ENCODE measurements around the gene IL24.

The IL24 gene

GRCh38 chr1:206863266-206863665, 34.0 kb upstream of the IL24 start:
- Histone ChIP-seq H3K27ac (no peak overlapping the region), H3K4me1 (ENCODE audit: control insufficient read depth in 1 of 2, insufficient read depth in 1 of 2, low read depth in 1 of 2, low read length in 1 of 2) (peaks cover 0 to 3% of the 10 kb centered on the region in 2 experiments), H3K9me3 (no peaks in the 10 kb centered on the region), H3K27me3 (peaks cover 57% of the 10 kb centered on the region), H3K4me3 (ENCODE audit: low read depth in 1 of 2, low read length in 1 of 2) (no peak overlapping the region), H3K36me3 (no peaks in the 10 kb centered on the region)
- TF ChIP-seq, protein P1, sequence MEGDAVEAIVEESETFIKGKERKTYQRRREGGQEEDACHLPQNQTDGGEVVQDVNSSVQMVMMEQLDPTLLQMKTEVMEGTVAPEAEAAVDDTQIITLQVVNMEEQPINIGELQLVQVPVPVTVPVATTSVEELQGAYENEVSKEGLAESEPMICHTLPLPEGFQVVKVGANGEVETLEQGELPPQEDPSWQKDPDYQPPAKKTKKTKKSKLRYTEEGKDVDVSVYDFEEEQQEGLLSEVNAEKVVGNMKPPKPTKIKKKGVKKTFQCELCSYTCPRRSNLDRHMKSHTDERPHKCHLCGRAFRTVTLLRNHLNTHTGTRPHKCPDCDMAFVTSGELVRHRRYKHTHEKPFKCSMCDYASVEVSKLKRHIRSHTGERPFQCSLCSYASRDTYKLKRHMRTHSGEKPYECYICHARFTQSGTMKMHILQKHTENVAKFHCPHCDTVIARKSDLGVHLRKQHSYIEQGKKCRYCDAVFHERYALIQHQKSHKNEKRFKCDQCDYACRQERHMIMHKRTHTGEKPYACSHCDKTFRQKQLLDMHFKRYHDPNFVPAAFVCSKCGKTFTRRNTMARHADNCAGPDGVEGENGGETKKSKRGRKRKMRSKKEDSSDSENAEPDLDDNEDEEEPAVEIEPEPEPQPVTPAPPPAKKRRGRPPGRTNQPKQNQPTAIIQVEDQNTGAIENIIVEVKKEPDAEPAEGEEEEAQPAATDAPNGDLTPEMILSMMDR (IDR thresholded peaks at IDR 0.05) = no peak

DNA sequence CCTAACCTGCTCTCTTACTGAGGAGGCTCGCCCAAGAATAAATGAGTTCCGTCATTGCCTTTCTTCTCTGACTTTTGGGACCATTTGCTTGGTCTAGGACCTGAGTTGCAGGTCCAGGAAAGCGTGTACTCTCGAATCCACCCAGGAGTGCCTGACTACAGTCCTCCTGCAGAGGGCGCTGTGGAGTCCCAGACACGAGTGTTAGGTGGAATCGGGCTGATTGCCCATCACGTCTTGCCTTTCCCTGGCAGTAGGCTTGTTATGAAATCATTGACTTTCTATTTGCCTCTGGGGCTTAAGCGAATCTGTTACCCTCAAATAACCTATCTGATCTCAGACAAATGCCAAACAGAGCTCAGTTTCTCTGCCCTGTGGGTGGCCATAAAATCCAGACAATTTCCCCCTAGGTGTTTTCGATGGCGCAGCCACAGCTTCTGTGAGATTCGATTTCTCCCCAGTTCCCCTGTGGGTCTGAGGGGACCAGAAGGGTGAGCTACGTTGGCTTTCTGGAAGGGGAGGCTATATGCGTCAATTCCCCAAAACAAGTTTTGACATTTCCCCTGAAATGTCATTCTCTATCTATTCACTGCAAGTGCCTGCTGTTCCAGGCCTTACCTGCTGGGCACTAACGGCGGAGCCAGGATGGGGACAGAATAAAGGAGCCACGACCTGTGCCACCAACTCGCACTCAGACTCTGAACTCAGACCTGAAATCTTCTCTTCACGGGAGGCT, 32.1 kb upstream of the IL24 start, which contains the start of gene IL20:
IL20 (plus strand) TSS at position 685 of the 733 bp plus-strand sequence. CDS start 230 bp downstream, outside the sequence.
- TF ChIP-seq, protein P1 (IDR thresholded peaks at IDR 0.05) = peak; percentile 75
- Histone ChIP-seq H3K4me1 (ENCODE audit: control insufficient read depth in 1 of 2, insufficient read depth in 1 of 2, low read depth in 1 of 2, low read length in 1 of 2) (no peaks in the 10 kb centered on the region), H3K36me3 (no peaks in the 10 kb centered on the region), H3K27me3 (peaks cover 57% of the 10 kb centered on the region), H3K9me3 (no peaks in the 10 kb centered on the region), H3K27ac (no peak within 1 kb of the TSS), H3K4me3 (ENCODE audit: low read depth in 1 of 2, low read length in 1 of 2) (no peak within 1 kb of the TSS)

DNA sequence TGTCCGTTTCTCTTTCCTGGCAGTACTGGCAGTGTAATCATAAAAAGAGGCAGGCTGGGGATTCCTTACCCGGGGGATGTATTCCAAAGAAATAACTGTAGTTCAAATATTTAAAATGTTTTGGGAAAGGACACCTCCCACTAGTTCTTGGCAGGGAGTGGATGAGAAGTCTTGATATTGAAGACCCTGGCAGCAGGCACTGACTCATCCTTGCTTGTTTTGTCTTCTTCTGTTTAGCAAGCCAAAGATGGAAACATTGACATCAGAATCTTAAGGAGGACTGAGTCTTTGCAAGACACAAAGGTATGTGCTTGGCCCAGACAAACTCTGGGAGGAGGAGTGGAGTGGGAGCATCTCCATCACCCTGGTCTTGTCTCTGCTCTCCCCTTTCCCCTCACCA, 31.2 kb upstream of the IL24 start:
- H3K27me3 ChIP-seq = peaks cover 51% of the 10 kb centered on the region
- no peak overlapping the region for H3K4me3 ChIP-seq (ENCODE audit: low read depth in 1 of 2, low read length in 1 of 2)
- TF ChIP-seq, protein P1 (IDR thresholded peaks at IDR 0.05) = no peak
- H3K36me3 ChIP-seq = no peaks in the 10 kb centered on the region
- no peak overlapping the region for H3K27ac ChIP-seq
- no peaks in the 10 kb centered on the region for H3K4me1 ChIP-seq (ENCODE audit: control insufficient read depth in 1 of 2, insufficient read depth in 1 of 2, low read depth in 1 of 2, low read length in 1 of 2)
- H3K9me3 ChIP-seq = no peaks in the 10 kb centered on the region

DNA sequence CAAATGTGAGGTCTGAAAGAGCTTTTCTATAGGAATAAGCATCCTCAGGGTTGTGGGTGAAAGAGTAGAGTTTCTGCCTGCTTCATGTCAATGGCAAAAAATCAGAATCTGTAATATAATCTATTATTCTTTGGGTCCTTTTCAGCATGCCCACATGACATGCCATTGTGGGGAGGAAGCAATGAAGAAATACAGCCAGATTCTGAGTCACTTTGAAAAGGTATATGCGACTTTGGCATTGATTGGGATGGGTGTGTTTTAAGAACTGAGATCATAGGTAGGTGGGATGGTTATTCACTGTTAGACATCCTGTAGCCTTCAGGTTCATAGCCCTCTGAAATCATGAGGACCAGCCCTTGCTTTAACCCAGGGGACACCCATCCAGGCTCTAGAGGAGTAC, 30.0 kb upstream of the IL24 start:
- no peak overlapping the region for H3K27ac ChIP-seq
- peaks cover 45% of the 10 kb centered on the region for H3K27me3 ChIP-seq
- TF ChIP-seq, protein P1 (IDR thresholded peaks at IDR 0.05) = no peak
- H3K9me3 ChIP-seq = no peaks in the 10 kb centered on the region
- H3K36me3 ChIP-seq = no peaks in the 10 kb centered on the region
- no peak overlapping the region for H3K4me3 ChIP-seq (ENCODE audit: low read depth in 1 of 2, low read length in 1 of 2)
- no peaks in the 10 kb centered on the region for H3K4me1 ChIP-seq (ENCODE audit: control insufficient read depth in 1 of 2, insufficient read depth in 1 of 2, low read depth in 1 of 2, low read length in 1 of 2)

DNA sequence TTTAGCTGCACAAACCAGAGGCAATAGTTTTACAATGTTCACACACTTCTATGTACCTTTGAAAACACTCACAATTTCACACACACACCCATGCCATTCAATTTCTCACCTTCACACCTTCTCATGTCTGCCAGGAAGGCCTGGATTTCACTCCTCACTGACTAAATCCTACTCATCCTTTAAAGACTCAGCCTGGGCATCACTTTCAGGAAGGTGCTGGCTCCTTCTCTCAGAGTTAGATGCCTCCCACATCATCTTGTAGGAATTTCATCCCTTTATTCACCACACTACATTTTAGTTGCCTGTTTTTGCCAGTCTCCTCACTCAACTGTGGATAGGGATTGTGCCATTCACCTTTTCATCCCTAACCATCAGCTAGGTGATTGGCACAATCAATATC, 29.5 kb upstream of the IL24 start:
- Histone ChIP-seq H3K9me3 (no peaks in the 10 kb centered on the region), H3K36me3 (no peaks in the 10 kb centered on the region), H3K4me1 (ENCODE audit: control insufficient read depth in 1 of 2, insufficient read depth in 1 of 2, low read depth in 1 of 2, low read length in 1 of 2) (no peaks in the 10 kb centered on the region), H3K27ac (no peak overlapping the region), H3K4me3 (ENCODE audit: low read depth in 1 of 2, low read length in 1 of 2) (no peak overlapping the region), H3K27me3 (peaks cover 42% of the 10 kb centered on the region)
- TF ChIP-seq, protein P1 (IDR thresholded peaks at IDR 0.05) = no peak
